ENCODE measurements around the gene LINGO4. TPM values are rescaled to one million over a fixed set of nuclear protein-coding genes. Genes with fewer than 3 reads are reported as not detected.

LINGO4 gene
- total and polyA plus RNA-seq, 5 donors from 2014 or later: 0.15 to 0.33 (median 0.22) TPM; not detected in 2

GRCh38 chr1:151760597-151761385 lies 44.4 kb downstream of the LINGO4 start:
- Mint-ChIP-seq H3K4me1 (peaks cover 0 to 29% (median 13%) of the 10 kb centered on the region in 4 donors), H3K36me3 (peaks cover 32% of the 10 kb centered on the region), H3K27me3 (no peaks in the 10 kb centered on the region), H3K9me3 (no peaks in the 10 kb centered on the region), H3K27ac (peak overlapping the region in 2 of 3 donors; percentile 19 to 48), H3K4me3 (peak overlapping the region; percentile 38 to 70 (median 56))
- no peak for ATAC-seq (ENCODE audit: low read depth in 2 of 2)
- peaks cover 12% of the 10 kb centered on the region for H3K4me1 ChIP-seq (ENCODE audit: control insufficient read depth, insufficient read depth, low read length, poor library complexity, severe bottlenecking)
- H3K9me3 ChIP-seq (ENCODE audit: control insufficient read depth in 2 of 2, low read length in 2 of 2): no peaks in the 10 kb centered on the region
- H3K27ac ChIP-seq (ENCODE audit: insufficient read depth, low read length, poor library complexity, severe bottlenecking): no peak overlapping the region
- H3K4me3 ChIP-seq (ENCODE audit: low read depth, low read length): no peak overlapping the region
- no peak for DNase-seq
- no peaks in the 10 kb centered on the region for H3K27me3 ChIP-seq (ENCODE audit: control insufficient read depth, insufficient read depth, low read length)
- H3K36me3 ChIP-seq (ENCODE audit: control insufficient read depth, insufficient read depth, low read length): peaks cover 40% of the 10 kb centered on the region

GRCh38 chr1:151759241-151759640 lies 46.0 kb downstream of the LINGO4 start:
- Mint-ChIP-seq H3K4me1 (peaks cover 0 to 23% (median 13%) of the 10 kb centered on the region in 4 donors), H3K27ac (no peak overlapping the region), H3K4me3 (no peak overlapping the region), H3K36me3 (peaks cover 37% of the 10 kb centered on the region), H3K27me3 (no peaks in the 10 kb centered on the region), H3K9me3 (no peaks in the 10 kb centered on the region)
- H3K9me3 ChIP-seq (ENCODE audit: control insufficient read depth in 2 of 2, low read length in 2 of 2): no peaks in the 10 kb centered on the region
- DNase-seq (no peak), ATAC-seq (ENCODE audit: low read depth in 2 of 2) (no peak)
- H3K4me1 ChIP-seq (ENCODE audit: control insufficient read depth, insufficient read depth, low read length, poor library complexity, severe bottlenecking): peaks cover 12% of the 10 kb centered on the region
- H3K27ac ChIP-seq (ENCODE audit: insufficient read depth, low read length, poor library complexity, severe bottlenecking): no peak overlapping the region
- H3K36me3 ChIP-seq (ENCODE audit: control insufficient read depth, insufficient read depth, low read length): peaks cover 40% of the 10 kb centered on the region
- H3K27me3 ChIP-seq (ENCODE audit: control insufficient read depth, insufficient read depth, low read length): no peaks in the 10 kb centered on the region
- H3K4me3 ChIP-seq (ENCODE audit: low read depth, low read length): no peak overlapping the region

- Mint-ChIP-seq H3K27ac (no peak overlapping the region), H3K27me3 (no peaks in the 10 kb centered on the region), H3K4me3 (no peak overlapping the region), H3K36me3 (peaks cover 28% of the 10 kb centered on the region), H3K9me3 (peaks cover 0 to 2% (median 0%) of the 10 kb centered on the region in 7 donors), H3K4me1 (peaks cover 0 to 5% (median 2%) of the 10 kb centered on the region in 4 donors)
- ATAC-seq (ENCODE audit: low read depth in 2 of 2): peak in 1 of 2 donors; percentile 28
- peaks cover 32% of the 10 kb centered on the region for H3K36me3 ChIP-seq (ENCODE audit: control insufficient read depth, insufficient read depth, low read length)
- H3K4me1 ChIP-seq (ENCODE audit: control insufficient read depth, insufficient read depth, low read length, poor library complexity, severe bottlenecking): no peaks in the 10 kb centered on the region
- no peaks in the 10 kb centered on the region for H3K9me3 ChIP-seq (ENCODE audit: control insufficient read depth in 2 of 2, low read length in 2 of 2)
- DNase-seq: no peak
- H3K27me3 ChIP-seq (ENCODE audit: control insufficient read depth, insufficient read depth, low read length): no peaks in the 10 kb centered on the region
- no peak overlapping the region for H3K4me3 ChIP-seq (ENCODE audit: low read depth, low read length)
- H3K27ac ChIP-seq (ENCODE audit: insufficient read depth, low read length, poor library complexity, severe bottlenecking): no peak overlapping the region
These were observed 48.9 kb downstream of the LINGO4 start for GRCh38 chr1:151756291-151756690.

Other genes with a start within 250 kb of the LINGO4 start
- 25.3 TPM for gene SNX27, start 193.4 kb downstream of the LINGO4 start, total RNA-seq
- 10 to 100 TPM; 10.4 to 12.7 (median 11.5) TPM for gene SNX27, start 193.4 kb downstream of the LINGO4 start, polyA plus RNA-seq
- gene CELF3, start 88.6 kb downstream of the LINGO4 start, total RNA-seq: not detected
- not detected for gene CELF3, start 88.6 kb downstream of the LINGO4 start, polyA plus RNA-seq
- not detected for gene RIIAD1, start 83.9 kb downstream of the LINGO4 start, total RNA-seq
- gene RIIAD1, start 83.9 kb downstream of the LINGO4 start, polyA plus RNA-seq: not detected
- gene MRPL9, start 41.9 kb downstream of the LINGO4 start, total RNA-seq: 87.5 TPM
- gene MRPL9, start 41.9 kb downstream of the LINGO4 start, polyA plus RNA-seq: 100 to 1,000 TPM; 148 to 179 (median 166) TPM
- gene TDRKH, start 14.9 kb downstream of the LINGO4 start, total RNA-seq: 12.6 TPM
- 10 to 100 TPM in 3 of 4 donors, 1 to 10 TPM in 1; 9.5 to 18.0 (median 14.3) TPM for gene TDRKH, start 14.9 kb downstream of the LINGO4 start, polyA plus RNA-seq
- gene RORC, start 26.4 kb upstream of the LINGO4 start, total RNA-seq: 6.2 TPM
- 10 to 100 TPM; 10.6 to 16.7 (median 15.1) TPM for gene RORC, start 26.4 kb upstream of the LINGO4 start, polyA plus RNA-seq
- 0.94 TPM for gene C2CD4D, start 34.4 kb upstream of the LINGO4 start, total RNA-seq
- gene C2CD4D, start 34.4 kb upstream of the LINGO4 start, polyA plus RNA-seq: 1 to 10 TPM; 1.3 to 4.0 (median 2.8) TPM
- not detected for gene THEM5, start 48.3 kb upstream of the LINGO4 start, total RNA-seq
- gene THEM5, start 48.3 kb upstream of the LINGO4 start, polyA plus RNA-seq: under 1 TPM in 1 of 4 donors, not detected in 3; 0.25 TPM
- 69.5 TPM for gene THEM4, start 104.1 kb upstream of the LINGO4 start, total RNA-seq
- 100 to 1,000 TPM in 3 of 4 donors, 10 to 100 TPM in 1; 99.1 to 146 (median 123) TPM for gene THEM4, start 104.1 kb upstream of the LINGO4 start, polyA plus RNA-seq
- 405 TPM for gene S100A10, start 188.4 kb upstream of the LINGO4 start, total RNA-seq
- 1,000 to 10,000 TPM; 1,242 to 1,844 (median 1,500) TPM for gene S100A10, start 188.4 kb upstream of the LINGO4 start, polyA plus RNA-seq
- 80.2 TPM for gene S100A11, start 231.6 kb upstream of the LINGO4 start, total RNA-seq
- 100 to 1,000 TPM; 397 to 676 (median 547) TPM for gene S100A11, start 231.6 kb upstream of the LINGO4 start, polyA plus RNA-seq